GM19395 (cell line): ENCODE results near the gene SGSM1.

Experiments used
- ATAC-seq: cut with Tn5 transposase; IDR thresholded peaks from one replicate; pipeline ENCODE4 v1.9.1; 2021; ENCODE audit warnings: mild to moderate bottlenecking, moderate library complexity; ENCODE audit not compliant: unreplicated experiment

Gene SGSM1, protein sequence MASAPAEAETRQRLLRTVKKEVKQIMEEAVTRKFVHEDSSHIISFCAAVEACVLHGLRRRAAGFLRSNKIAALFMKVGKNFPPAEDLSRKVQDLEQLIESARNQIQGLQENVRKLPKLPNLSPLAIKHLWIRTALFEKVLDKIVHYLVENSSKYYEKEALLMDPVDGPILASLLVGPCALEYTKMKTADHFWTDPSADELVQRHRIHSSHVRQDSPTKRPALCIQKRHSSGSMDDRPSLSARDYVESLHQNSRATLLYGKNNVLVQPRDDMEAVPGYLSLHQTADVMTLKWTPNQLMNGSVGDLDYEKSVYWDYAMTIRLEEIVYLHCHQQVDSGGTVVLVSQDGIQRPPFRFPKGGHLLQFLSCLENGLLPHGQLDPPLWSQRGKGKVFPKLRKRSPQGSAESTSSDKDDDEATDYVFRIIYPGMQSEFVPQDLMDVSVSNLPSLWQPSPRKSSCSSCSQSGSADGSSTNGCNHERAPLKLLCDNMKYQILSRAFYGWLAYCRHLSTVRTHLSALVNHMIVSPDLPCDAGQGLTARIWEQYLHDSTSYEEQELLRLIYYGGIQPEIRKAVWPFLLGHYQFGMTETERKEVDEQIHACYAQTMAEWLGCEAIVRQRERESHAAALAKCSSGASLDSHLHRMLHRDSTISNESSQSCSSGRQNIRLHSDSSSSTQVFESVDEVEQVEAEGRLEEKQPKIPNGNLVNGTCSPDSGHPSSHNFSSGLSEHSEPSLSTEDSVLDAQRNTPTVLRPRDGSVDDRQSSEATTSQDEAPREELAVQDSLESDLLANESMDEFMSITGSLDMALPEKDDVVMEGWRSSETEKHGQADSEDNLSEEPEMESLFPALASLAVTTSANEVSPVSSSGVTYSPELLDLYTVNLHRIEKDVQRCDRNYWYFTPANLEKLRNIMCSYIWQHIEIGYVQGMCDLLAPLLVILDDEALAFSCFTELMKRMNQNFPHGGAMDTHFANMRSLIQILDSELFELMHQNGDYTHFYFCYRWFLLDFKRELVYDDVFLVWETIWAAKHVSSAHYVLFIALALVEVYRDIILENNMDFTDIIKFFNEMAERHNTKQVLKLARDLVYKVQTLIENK

DNA sequence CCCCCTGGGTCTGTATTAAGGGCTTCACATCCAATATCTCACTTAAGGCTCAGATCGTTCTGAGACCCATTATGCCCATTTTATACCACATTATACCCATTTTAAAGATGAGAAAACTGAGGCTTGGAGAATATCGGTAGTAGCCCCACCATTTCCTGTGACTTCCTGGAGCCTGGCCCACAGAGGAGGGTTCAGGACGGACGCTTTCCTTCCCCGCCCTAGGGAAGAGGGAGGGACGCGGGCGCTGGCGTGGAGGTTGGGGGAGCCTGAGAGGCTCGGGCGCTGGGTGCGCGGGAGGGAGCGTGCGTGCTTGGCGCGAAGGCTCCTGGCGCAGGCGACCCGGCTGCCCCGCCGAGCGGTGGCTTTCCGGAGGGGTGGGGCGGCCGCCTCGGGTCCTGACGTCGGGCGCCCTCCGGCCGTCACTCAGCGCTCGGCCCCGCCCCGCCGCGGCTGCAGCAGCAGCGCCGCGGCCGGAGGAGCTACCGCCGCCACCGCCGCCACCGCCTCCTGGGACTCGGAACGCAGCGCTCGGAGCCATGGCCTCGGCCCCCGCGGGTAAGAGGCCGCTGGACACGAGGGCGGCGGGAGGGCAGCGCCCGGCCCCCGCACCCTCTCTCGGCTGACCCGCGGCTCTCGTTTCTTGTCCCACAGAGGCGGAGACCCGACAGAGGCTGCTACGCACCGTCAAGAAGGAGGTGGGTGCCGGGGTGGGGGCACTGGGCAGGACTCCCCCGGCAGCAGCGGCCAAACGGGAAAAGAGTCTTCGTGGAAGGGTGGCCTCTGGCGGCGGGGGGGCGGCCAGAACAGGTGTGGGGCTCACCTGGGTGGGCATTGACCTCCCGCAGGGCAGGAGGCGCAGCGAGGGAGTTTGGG, at the start of gene SGSM1:
Gene SGSM1, plus strand, starts transcription at position 422 of the 873 bp plus-strand sequence. Its CDS starts 115 bp downstream, at position 537.
- no peak for ATAC-seq

- ATAC-seq: no peak
Observed at GRCh38 chr22:24758164-24758799, 47.7 kb upstream of the SGSM1 start.

DNA sequence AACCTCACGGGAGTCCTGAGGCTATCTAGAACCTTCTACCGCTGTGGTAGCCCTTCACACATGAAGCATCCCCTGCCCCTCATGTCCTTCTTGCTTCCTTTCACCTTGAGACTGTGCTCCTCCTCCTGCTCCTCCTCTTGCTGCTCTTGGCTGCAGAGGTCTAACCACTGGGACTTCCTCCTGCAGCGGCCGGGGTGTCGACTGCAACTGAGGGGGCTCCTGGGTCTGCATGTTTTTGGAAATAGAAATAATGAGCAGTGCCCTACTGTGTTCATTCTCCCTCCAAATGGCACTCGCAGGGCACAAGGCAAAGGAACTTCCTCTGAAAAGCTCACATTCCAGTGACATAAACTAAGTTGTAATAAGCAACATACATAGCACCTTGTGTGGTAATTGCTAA, 46.2 kb upstream of the SGSM1 start:
- ATAC-seq: no peak

DNA sequence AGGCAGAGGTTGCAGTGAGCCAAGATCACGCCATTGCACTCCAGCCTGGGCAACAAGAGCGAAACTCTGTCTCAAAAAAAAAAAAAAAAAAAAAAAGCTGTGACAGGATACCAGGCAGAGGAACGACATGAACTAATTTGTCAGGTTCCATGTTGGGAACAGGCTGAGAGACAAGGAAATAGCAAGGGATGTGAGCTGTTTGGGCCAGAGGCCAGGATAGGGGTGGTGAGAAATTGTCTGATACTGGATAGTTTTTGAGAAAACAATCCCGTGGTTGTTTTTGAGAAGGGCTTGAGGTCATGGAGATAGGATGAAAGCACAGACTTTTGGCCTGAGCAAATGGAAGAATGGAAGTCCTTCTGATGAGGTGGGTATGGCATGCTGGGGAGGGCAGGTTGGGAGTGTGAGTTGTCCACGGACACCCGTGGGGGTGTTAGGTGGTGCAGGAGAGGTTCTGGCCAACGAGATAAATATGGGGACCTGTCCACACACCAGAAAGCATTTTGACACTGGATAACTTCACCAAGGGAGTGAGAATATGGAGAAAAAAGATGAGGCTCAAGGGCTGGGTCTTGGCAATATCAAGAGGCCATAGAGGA, 45.2 kb upstream of the SGSM1 start:
- no peak for ATAC-seq

DNA sequence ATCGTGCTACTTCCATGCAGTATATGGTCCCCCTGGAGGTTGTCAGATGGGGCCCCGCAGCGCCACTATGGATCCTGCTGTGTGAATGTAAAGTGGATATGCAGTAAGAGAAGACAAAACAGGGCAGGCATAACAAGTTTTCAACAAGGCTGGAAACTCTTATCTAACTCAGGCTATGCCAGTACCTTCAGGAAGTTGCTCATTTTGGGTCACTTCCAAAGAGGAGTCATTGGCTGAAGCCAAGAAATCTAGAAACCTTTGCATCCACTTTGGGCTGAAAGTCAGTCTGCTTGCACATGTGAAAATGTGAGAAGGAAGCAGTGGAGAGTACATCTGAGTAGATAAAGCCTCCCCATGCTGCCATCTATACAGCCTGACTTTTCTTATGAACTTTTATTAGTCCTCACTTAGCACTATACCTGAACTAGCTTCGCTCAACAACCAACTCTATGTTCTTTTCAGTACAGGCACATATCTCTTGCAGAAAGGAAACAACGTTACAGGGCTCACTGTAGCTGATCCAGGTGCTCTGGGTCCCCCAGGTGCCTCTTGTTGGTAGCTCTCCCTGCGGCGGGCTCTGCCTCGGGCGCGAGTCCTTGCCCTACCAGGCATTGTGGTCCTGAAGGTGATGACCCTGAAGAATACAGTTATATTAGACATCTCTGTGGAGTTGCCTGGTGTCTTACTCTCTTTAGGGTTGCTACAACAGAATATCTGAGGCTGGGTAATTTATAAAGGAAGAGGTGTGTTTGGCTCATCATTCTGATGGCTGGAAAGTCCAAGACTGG, 43.9 kb upstream of the SGSM1 start:
- no peak for ATAC-seq

DNA sequence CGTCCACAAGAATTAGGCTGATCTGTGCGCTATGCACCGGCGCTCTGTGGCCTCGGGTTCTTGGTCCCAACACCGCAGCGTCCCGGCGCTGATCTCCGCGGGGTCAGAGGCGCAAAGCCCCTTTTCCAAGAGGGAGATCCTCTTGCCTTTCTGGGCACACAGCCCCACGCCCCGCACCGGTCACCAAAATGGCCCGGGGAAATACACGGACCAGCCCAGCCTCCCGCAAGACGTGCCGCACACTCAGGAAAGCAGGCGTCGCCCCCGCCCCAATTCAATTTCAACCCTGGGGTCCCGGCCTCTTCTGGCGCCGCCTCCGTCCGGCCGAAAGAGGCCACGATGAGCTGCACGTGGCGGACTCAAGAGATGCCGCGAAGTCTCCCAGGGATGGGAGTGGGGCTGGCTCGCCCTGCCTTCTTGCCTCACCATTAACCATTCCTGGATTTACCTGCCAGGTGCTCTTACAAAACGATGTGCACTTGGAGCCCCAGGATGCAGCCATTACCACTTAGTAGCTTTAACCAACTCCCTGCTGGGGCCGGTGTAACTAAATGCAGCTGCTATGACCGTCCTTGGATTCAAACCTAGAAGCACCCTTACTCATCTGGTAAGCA, 42.0 kb upstream of the SGSM1 start:
- ATAC-seq: no peak

DNA sequence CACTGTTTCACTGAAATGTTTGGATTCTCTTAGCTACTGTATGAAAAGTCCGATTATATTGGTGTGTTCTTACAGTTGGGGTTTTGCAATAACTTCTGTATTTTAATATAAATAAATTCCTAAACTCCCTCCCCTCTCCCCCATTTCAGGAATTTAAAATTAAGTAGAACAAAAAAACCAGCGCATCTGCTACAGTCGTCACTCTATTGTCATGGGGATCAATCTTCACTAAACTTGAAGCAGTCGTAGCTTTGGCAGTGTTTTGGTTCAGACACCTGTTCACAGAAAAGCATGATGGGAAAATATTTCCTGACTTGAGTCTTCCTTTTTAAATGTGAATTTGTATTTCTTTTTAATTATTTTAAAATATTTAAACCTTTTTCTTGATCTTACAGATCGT, 40.8 kb upstream of the SGSM1 start:
- ATAC-seq: no peak

- no peak for ATAC-seq
Observed at GRCh38 chr22:24768537-24769374, 37.3 kb upstream of the SGSM1 start.

GRCh38 chr22:24772493-24773220, 33.4 kb upstream of the SGSM1 start:
- ATAC-seq: no peak

DNA sequence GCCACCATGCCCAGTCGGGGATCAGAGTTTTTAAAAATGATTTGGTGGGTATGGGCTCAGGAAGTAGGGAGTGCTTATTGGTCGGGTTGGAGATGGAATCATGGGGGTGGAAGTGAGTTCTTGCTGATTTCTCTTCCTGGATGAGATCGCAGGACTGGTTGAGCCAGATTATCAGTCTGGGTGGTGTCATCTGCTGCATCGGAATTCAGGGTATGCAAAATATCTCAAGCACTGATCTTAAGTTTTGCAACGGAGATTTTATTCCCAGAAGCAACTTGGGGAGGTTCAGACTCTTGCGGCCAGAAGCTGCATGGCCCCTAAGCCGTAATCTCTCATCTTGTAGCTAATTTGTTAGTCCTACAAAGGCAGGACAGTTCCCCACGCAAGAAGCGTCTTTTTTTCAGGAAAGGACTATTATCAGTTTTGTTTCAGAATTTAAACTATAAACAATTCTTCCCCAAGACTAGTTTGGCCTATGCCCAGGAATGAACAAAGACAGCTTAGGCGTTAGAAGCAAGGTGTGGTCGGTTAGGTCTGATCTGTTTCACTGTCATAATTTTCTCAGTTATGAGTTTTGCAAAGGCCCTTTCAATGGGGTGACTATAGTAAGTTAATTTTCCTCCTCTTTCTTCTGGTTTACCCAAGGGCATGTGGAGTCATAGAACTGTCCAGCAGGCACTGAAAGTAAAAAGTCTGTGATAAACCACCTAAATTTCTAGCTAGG, 30.1 kb upstream of the SGSM1 start:
- no peak for ATAC-seq

- no peak for ATAC-seq
Observed at GRCh38 chr22:24776525-24776924, 29.5 kb upstream of the SGSM1 start.

GRCh38 chr22:24789516-24789915, 16.5 kb upstream of the SGSM1 start:
- no peak for ATAC-seq

- ATAC-seq: no peak
Observed at GRCh38 chr22:24791362-24791761, 14.6 kb upstream of the SGSM1 start.

- ATAC-seq: no peak
Observed at GRCh38 chr22:24796056-24796455, 10.0 kb upstream of the SGSM1 start.

DNA sequence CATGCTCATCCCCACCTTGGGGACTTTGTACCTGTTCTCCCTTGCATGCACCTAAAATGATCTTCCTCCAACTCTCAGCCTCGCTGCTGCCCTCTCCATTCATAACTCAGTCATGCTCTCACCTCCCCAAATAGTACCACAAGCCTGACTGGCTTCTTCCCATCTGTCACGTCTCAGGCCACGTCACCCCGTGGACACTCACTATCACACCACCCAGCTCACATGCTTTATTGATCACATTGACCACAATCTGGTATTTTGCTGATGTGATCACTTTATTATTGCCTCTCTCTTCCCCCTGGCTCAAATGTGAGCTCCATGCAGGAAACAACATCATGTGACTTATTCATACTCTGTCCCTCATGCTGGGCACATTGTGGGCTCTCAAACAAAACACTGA, 9.2 kb upstream of the SGSM1 start:
- no peak for ATAC-seq

DNA sequence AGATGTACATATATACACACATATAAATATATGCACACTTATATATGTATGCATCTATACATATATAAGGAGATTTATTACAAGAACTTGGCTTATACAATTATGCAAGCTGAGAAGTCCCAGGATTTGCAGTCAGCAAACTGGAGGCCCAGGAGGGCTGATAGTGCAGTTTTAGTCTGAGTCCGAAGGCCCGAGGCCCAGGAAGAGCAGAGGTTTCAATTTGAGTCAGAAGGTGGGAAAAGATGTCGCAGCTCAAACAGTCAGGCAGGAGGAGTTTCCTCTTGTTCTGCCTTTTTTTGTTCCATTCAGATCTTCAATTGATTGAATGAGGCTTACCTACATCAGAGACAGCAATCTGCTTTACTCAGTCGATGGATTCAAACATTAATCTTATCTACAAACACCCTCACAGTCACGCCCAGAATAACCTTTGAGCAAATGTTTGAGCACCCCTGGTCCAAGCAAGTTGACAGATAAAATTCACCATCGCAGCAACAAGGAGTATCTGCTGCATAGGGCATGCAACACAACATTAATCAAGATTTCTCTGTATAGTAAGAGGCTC, 4.0 kb upstream of the SGSM1 start:
- no peak for ATAC-seq
